T-helper 22 cell (primary cell): ENCODE results near the gene P3R3URF.
A peak's percentile ranks its signal among the peaks of the same experiment; 100 is the strongest.

Source experiments
- DNase-seq: peaks from one replicate; pipeline ENCODE4 v3.0.0-alpha.2; 2020; ENCODE audit warnings: low read depth

Gene P3R3URF

DNA sequence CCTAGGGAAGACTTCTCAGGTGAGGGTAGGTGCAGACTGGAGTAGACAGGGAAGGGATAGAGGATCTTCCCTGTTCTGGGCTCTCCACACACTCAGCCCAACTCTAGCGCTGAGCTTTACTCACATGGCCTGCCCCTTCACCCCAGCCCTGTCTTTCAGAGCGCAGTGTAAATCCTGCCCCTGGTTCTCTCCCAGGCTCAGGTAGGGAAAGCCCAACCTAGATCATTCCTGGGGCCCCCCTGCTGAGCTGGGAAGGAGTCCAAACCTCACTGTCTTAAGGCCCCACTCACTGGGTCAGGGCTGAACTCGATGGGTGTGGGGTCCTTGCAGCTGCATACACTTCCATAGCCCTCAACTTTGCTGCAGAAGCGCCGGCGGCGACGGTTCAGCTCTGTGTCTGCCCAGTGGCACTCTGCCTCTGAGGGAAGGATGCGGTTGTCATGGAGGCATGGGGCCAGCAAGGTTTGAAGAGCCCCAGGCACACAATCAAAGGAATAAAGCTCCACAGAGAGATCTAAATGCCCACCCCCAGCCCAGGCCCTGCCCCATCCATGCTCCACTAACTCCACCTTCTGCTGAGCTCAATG lies 17.8 kb upstream of the P3R3URF start:
- DNase-seq = no peak

DNA sequence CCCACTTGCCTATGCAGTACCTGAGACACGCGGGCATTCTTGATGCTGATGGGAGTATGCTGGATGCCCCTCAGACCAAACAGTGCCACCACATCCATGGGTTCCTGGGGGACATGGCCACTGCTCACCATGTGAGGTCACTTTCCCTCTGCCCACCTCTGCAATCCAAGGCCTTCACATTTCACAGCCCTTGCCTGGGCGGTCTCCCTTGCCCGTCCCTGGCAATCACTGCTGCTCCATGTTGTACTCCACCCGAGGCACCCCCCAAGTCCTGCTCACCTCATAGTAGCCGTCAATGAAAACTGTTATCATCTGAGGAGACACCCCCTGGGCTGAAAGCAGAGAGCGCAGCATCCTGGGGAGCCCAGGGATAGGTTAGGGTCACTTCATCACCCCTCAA lies 17.0 kb upstream of the P3R3URF start:
- DNase-seq = no peak

DNA sequence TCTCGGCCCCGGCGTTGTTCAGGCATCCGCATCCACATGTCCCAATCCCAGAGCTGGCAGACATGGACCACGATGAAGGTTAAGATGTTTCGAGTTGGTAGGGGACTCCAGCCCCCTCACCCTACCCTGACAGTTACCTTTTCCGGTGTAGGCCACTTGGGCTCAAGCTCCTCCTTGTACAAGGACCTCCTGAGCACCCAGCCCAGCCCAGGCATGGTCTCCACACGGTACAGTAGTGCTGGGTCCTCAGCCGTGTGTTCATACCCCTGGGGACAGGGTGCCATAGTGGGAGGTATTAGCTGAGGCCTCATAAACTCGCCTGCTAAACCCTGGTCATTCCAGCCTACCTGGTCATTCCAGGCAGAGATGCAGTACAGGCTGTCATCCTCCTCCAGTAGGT lies 15.9 kb upstream of the P3R3URF start:
- no peak for DNase-seq

DNA sequence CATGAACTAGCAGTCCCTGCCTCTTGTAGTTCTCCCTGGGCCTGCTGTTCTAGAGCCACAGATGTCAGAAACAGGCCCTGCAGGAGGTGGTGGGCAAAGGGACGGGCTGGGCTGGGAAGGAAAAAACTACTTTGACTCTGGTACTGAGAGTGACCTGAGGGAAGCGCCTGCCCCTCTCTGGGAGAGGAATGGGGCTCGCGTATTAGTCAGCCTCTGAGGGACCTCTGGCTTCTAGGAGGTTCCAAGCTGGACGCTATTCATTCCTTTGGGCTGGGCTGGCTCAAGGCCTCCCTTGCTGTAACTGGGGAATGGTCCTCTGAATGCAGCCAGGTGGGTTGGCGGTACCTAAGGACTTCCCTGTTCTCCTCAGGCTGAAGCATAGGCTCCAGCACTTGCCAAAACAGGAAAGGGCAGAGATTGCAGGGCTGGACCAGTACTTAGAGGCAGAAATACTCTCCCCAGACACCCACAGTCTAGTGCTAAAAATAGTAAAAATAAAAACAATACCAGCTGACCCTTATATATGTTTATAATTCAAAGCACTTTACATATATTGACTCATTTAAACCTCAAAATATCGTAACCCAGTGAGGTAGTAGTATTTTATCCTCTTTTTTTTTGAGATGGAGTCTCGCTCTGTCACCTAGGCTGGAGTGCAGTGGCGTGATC lies 14.9 kb upstream of the P3R3URF start:
- no peak for DNase-seq

DNA sequence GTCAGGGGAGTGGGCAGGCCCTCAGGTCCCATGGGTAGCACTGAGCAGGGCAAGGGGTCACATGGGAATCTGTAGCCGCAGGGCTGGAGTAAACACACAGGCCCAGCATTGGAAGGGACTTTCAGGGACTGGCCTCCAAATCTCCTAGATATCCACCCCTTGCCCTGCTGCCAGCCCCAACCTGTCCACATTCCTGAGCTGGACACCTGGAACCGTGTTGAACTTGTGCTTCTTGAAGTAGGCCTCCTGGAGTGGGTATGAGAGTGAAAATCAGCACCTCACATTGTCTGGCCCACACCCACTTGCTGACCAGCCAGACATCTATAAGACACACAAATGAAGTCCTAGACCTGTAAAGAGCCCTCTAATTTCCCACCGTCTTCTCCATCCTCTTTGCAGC lies 14.3 kb upstream of the P3R3URF start:
- no peak for DNase-seq

DNA sequence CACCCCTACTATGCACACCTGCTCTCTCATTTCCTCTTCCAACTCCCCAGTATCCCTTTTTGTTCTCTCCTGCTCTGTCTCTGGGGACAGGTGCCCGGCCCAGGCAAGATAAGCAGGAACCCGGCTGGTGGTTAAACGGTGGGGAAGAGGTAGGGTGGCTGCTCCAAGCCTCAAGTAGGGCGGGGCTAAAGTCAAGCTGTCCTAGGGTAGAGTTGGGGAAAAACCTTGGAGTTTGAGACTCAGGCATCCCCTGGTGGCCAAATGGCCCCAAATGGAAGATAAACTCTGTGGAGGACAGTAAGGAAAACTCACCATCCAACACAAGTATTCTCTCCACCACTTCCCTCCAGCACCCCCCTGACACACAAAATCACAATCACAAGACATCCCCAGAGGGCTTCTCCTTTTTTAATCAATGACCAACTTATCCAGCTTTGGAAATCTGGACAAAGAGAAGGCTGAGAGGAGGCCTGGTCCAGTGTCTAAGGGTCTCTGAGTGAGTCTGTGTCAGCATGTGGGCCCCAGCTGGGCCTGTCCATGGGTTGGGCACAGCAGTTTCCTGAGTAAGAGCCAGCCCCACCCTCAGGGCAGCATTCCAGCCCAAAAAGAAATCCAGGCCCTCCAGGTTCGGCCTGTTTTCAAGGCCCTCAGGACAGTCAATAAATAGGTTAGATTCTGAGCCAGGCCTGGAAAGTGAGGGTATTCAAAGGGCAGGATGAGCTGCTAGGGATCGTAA lies 12.2 kb upstream of the P3R3URF start:
- DNase-seq = no peak

DNA sequence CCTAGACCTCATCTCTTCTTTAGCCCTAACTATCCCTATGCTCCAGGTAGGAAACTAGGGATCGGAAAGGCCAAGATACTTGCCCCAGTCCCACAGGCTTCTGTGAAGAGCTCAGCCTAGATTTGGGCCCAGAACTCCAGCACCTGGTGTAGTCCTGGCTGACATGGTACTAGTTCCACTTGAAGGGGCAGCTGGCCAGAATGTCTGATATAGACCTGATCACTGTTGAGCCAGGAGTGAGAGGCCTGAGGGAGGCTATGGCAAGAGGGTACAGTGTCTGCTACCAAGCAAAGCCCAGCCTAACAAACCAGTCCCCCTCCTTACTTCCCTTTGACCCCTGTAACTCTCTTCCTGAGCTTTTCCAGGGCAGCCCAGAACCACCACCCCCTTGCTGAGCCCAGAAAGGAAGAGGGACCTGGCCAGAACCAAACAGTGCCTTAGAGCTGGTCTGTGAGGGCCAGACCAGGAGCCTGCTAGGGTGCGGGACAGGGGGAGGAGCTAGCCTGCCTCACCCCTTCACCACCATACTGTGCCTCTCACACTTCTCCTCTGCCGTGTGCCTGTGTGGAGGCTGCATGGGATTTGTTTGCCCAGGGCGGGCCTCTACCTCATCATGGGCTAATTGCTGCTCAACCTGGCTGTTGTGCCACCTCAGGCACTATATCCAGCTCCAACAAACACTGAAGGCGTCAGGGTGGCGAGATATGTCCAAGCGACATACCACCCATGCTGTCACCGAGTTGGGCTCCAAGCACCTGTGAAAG lies 11.0 kb upstream of the P3R3URF start:
- DNase-seq = no peak

DNA sequence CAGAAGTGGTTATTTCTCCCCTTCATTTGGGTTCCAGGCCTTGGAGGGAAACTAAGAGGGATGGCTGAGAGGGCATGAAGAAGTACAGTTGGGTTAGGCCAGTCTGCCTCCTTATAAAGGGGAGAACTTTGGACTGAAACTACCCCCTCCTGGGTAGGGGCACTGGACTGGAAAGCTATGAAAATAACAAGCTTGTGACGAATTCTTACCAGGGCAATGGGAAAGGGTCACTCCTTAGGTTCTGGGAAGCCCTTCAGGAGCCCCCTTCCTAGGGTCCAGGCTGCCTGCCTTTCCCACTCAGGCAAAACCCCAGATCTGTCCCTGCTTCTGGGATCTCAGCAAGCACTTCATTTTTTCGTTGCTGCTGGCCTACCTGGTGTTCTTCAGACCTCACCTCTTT lies 9.8 kb upstream of the P3R3URF start:
- no peak for DNase-seq

DNA sequence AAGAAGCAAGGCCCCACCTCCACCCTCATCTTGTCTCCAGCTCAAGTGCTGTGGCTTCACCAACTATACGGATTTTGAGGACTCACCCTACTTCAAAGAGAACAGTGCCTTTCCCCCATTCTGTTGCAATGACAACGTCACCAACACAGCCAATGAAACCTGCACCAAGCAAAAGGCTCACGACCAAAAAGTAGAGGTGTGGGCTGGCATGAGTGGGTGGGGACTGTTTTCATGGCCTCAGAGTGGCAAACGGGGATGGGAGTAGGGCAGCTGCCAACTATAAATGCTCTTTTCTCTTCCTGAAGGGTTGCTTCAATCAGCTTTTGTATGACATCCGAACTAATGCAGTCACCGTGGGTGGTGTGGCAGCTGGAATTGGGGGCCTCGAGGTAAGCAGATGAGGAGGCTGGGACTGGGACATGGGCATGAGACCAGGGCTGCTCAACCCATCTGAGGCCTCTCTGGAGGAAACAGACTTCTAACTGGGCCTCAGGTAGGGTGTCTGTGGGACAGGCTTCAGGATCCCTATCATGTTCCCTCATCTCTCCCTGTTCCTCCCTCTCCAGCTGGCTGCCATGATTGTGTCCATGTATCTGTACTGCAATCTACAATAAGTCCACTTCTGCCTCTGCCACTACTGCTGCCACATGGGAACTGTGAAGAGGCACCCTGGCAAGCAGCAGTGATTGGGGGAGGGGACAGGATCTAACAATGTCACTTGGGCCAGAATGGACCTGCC lies 8.8 kb upstream of the P3R3URF start:
- DNase-seq = no peak

DNA sequence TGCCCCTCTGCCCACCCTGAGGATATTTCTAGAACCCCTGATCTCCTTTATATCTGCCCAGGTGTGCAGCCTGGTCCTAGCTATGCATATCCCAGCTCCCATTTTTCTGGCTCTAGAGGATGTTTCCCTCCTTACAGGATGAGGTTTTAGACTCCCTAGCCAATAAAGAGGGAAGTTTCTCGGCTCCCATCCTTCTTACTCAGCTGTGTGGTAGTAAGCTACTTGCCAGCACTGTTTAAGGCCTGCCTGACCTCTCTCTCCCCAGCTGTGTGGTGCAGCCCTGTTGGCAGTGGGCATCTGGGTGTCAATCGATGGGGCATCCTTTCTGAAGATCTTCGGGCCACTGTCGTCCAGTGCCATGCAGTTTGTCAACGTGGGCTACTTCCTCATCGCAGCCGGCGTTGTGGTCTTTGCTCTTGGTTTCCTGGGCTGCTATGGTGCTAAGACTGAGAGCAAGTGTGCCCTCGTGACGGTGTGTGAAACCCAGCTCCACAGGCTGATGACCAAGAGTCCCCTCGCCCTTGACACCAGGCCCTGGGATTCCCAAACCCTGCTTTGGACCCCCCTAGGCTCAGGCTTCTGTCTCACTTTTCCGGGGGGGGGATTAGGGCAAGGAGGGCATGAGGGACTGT lies 7.8 kb upstream of the P3R3URF start:
- DNase-seq = no peak

DNA sequence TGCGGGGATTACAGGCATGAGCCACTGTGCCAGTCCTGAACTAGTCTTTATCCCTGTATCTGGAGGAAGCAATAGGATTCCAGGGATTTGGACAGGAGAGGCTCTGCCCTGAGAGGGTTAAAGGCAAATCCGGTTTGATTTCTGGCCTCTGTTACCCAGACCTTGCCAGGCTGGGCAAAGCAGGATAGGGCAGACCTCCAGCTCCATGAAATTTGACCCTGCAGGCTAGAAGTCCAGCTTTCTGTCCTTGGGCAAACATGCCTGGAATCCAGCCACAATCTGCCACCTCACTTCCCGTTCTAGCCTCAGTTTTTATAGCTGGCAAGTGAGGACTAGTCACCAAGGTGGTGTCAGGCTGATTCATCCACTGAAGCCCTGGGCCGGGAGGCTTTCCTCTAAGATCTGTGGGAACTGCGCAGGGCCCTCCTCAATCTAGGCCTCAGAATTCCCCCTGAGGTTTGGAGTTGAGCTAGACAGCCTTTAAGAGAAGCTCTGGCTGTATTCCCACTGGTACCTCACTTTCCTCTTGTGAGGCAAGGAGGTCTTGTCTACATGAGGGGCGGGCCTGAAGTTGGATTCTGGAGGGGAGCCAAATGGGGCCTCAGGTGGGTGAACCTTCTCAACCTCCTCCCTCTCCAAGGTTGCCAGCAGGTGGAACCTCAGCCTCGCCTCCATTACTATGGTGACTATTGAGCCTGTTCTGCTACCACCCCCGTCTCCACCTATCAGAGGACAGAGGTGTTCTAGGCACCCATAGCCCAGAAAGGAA lies 7.0 kb upstream of the P3R3URF start:
- DNase-seq = no peak

DNA sequence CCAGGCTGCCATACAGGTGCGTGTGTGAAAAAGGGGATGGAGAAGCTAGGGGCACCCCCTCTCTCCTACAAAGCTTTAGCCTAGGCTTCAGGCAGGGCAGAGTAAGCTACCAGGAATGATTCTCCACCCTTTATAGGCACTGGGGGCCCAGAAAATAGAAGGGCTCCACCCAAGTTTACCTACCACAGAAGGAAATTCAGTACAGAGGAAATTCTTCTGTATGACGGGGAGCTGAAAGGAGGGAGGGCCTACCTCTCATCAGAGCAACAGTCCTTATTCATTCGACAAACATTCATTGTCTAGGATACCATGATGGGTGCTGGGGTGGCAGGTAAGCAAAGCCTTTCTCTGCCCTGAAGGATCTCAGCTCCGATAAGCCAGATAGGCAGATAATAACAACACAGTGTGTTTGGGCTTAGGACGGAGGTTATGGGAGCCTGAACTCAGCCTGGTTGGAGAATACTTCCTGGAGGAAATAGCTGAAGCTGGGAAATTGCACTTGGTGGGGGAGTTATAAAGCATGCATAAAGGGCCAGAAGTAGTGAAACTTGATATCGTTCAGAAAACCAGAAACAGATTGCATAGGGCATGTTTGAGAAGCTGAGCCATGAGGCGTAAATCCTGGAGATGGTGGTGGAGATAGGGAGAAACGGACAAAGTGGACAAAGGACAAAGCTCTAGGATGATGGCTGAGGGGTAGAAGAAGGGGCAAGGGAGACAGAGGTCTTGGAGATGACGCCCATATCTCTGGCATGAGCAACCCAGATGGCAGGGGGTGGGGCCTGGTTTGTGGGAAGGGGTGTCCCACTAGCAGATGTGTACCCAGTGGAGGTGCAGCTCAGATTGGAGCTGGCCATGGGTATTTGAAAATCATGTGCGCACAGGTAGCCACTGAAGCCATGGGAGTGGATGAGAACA lies 5.3 kb upstream of the P3R3URF start:
- no peak for DNase-seq

DNA sequence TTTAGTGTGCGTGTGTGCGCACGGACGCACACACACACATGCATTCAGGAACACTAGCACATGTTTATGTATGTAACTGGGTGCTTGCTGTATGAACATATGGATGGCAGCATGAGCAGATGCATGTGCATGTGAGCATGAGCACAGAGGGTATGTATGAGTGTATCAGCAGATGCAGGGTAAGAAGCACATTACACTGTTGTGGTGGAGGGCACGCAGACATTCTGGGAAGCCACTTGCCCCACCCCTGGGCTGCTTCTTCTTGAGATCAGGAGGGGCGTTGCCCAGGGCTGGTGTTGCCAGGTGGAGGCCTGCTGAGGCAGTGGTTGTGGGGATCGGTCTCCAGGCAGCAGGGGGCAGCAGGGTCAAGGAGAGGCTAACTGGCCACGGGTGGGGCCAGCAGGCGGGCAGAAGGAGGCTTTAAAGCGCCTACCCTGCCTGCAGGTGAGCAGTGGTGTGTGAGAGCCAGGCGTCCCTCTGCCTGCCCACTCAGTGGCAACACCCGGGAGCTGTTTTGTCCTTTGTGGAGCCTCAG lies 3.9 kb upstream of the P3R3URF start:
- no peak for DNase-seq

DNA sequence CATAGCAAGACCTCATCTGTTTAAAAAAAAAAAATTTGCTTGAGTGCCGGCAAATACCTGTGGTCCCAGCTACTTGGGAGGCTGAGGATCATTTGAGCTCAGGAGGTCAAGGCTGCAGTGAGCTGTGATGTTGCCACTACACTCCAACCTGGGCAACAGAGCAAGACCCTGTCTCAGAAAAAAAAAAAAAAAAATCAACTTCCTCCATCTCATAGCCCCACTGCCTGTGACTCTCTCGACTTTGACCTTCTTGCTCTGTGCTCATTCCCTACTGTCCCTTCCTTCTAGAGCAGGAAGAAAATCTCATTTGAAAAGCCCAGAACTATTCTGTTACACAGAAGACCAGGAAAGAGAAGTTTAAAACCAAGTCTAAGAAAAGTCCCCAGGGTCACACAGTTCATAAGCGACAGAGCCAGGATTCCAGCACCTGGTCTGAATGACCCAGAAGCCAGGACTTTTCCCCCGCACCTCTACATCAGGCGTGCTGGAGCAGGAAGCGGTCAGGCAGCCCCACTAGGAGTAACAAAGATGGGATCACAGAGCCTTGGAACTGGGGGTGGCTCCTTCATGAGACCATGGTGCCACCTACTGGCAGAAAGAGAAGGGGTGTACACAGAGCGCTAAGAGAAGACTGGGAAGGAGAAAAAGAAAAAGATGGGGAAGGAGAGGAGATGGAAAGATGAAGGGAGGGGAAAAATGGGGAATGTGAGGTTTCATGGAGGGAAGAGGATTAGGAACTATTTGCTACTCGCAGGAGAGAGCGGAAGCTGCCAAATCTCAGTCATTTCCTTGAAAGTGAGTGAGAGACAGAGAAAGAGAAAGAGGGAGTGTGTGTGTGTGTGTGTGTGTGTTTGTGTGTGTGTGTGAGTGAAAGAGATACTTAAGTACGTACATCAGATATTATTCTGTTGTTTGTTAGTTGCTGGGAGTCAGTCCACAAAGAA lies 3.1 kb upstream of the P3R3URF start:
- DNase-seq = peak; percentile 34

DNA sequence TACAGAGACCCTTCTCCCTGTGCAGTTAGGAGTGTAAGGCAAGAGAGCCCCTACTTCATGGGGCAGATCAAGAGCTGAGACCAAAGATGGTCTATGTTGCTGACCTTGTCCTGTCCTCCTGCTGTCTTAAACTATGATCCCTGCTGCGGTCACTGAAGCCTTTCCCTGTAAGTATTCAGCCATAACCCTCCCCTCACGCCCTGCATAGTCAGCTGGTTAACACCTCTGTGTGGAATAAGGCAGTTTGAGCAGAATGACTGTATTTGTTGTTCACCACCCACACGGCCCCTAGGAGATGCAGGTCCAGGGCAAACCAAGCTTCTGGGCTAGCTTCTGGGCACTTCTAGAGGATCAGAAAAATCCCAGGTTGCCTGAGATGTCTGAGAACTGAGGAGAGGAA lies 1.0 kb downstream of the P3R3URF start:
- no peak for DNase-seq

DNA sequence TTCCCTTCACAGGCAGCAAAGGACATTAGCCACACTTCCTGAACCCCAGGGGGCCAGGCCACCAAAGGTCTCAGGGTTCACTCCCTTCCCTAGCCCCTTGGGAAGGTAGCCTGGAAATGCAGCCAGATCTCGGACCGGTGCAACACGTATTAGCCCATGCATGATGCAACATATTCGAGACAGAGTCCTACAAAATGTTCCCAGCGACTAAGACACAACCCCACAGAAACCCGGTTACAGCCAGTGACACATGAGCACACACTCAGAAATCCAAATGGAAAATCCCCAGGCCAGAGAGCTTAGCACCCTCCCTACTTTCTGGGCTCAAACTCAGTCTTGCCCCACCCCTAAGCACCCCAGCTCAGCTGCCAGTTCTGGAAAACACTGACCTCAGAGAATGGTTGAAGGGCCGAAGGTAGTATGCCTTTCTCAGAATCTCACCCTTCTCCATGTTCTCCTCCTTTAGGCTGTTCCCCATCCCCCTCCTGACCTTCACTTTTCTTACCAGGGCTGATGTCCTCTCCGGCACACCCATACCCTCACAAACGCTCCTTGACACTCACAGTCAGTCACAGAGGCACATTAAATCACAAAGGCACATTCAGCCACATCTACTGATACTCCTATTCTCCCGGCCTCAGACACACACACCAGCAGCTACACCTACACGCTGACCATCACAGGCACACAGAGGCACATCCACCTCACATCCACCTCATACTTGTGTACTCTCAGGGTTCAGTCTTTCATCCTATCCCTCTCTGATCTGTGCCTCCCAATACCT lies 1.6 kb downstream of the P3R3URF start, which contains the start of gene TSPAN1:
TSPAN1 (plus strand) TSS at position 640 of the 784 bp plus-strand sequence. CDS start 6,021 bp downstream, outside the sequence.
- DNase-seq = no peak

DNA sequence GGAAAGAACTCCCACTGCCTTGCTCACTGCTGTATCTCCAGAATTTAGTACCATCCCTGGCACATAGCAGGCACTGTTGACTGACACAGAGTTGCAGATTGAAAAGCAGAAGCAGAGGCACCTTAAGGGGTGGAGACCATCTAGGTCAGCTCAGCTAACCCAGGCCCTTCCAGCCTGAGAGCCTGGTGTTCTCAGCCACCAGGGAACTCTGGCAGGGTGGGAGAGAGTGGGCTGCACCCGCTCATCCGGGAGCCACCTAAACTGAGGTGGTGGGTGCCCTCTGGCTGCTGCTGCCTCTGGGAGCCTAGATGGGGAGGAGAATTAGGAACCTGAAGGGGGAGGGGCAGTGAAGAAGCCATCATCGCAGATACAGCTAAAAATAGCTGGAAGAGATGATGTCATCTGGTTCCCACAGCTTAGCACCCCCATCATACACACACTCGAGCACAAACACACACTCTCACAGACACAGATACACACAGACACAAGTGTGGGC lies 2.9 kb downstream of the P3R3URF start:
- no peak for DNase-seq
